ENCODE data around the gene C19orf18.

The C19orf18 gene

DNA sequence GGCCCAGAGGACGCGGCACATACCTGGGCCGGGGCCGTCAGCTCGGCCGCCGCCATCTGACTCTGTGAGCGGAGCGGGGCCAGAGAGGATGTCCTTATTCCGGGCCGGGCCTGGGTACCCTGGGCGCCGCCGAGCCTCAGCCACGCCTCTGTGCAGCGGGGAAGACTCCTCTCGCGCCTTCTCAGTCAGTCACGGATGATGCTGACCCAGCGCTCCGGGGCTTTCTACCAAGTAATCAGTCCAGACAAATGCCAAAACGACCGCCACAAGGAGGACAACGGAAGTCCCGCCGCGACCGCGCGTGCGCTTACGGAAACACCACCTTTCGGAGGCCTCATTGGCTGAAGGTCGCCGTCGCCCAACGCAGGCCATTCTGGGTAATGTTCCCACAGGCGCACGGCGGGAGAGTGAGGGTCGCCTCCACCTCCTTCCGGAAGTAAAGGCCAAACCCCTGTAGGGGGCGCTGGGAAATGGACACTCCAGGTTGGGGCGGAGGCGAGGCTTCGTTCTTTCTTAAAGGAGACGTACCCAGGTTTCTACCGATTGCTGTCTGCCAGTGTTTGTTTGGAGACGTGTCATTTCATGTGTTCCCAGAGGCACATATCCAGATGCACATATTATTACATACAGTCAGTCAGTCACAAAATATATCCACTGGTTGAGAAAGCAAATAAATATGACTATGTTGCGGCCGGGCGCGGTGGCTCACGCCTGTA lies 26.8 kb downstream of the C19orf18 start, which contains the start of gene ZNF256:
Gene ZNF256 (minus strand): TSS at position 288 of the 716 bp plus-strand sequence. CDS start 232 bp downstream, at position 56.
- peak; percentile 95 for DNase-seq (ENCODE audit: low read depth)

DNA sequence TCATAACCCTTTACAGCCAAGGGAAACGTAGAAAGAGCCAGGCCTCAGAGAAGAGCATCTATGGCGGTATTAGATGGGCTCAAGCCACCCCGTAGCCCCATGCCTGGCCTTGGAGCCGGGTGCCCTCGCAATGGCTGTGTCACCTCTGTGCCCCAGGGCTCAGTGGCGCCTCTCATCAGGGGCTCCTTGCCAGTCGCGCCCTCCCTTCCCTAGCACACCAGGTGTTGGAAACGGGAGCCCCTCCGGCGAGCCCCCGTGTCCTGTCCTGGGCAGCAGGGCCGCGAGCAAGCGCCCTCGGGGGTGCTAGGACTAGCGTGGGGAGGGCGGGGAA lies 27.3 kb downstream of the C19orf18 start:
- no peak for DNase-seq (ENCODE audit: low read depth)

DNA sequence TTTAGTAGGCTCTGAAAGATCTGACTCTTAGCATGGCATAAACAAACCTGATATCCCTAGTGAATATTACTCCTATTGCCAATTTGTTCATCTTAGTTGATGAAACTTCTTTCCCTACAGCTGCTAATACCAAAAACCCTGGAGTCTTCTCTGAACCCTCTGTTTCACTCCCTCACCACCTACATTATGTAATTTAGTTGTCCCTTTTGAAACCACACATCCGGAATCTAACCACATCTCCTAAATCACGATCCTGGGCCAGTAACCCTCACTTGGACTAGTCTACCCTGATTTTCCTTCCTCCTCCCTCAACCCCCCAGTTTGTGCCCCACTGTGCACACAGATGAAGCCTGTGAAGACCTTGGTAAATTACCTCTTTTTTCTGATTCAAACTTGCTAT lies 28.0 kb downstream of the C19orf18 start:
- DNase-seq (ENCODE audit: low read depth) = no peak

DNA sequence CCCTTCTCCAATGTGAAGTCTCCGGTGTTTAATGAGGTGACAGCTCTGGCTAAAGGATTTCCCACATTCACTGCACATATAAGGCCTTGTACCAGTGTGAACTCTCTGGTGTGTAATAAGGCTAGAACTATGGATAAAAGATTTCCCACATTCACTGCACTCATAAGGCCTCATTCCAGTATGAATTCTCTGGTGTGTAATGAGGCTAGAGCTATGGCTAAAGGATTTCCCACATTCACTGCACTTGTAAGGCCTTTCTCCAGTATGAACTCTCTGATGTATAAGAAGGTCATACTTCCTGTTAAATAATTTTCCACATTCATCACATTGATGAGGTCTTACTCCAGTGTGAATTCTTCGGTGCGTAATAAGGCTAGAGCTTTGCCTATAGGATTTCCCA lies 32.7 kb downstream of the C19orf18 start:
- no peak for DNase-seq (ENCODE audit: low read depth)

DNA sequence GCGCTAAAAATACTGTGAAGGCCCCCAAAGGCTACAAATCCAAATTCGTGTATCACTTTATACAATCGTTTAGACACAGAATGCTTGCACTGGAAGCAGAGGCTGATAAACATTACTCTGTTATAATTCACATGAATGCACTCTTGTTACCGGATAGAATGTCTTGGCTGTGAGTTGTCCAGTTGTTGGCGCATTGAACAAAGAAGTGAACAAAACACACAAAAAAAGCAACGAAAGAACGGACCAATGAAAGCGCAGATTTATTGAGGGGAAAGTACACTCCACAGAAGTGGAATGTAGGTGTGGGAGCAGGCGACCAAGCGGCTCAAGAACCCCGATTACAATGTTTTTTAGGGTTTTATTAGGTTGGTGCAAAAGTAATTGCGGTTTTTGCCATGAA lies 38.6 kb downstream of the C19orf18 start:
- no peak for DNase-seq (ENCODE audit: low read depth)

DNA sequence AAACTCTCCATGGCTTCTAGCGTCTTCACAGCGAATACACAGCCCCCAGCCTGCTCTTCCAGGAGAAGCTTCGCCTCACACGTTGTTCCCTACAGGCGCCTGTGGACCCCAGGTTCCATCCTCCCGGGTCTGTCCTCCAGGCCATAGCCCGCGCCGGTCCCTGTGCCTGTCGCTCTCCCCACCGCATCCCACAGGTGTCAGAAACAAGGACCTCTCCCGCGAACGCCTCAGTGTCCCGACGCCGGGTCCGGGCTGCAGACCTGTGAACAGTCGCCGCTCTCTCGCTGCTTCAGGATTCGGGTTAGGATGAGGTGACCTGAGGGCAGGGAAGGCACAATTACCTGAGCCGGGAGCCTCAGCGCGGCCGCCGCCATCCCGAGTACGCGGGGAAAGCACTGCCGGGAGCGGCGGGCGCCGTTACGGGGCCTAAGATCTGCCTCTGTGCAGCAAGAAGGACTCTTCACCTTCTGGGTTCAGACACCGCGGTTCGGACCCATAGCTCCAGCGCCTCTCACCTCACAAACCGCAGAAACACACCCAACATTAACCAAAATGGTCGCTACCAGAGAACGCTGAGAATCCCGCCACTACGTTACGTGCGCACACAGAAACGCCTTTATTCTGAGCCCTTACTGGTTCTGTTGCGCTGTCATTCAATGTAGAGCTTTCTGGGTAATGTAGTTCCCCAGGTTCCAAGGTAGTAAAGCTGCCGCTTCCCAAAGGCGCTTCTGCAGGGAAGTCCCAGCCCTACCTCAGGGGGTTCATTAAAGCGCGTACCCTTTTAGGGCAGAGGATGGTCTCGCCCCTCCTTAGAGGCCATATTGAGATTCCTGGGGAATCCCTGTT lies 39.3 kb downstream of the C19orf18 start, which contains the start of gene ZNF418:
Gene ZNF418 (minus strand): TSS at position 583 of the 846 bp plus-strand sequence. CDS start 1,580 bp downstream, outside the sequence.
- peak; percentile 76 for DNase-seq (ENCODE audit: low read depth)

GRCh38 chr19:57927587-57927986 lies 46.7 kb downstream of the C19orf18 start:
- DNase-seq (ENCODE audit: low read depth) = no peak

- DNase-seq (ENCODE audit: low read depth) = peak; percentile 92
Measured at GRCh38 chr19:57916168-57916995, 58.0 kb downstream of the C19orf18 start, which contains the start of gene ZNF417. Gene ZNF417, minus strand, starts transcription at chr19:57916592. Its CDS starts 181 bp downstream, at chr19:57916411.

DNA sequence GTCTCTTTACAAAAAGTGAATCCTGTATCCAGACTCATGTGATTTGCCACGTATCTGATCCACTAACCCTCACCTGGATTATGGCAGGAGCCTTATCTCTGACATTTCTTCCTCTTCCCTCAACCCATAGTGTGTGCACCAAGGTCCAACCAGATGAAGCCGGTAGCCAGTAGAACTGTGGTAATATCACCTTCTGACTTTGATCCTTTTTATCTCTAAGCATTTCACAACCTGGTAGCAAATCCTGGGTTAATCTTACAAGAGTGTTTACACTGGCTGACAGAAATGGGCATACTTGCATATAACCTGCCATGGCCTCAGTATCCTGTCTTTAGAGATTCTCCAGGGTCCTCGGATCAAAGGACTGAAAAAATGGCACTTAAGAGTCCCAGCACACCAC lies 59.8 kb downstream of the C19orf18 start:
- DNase-seq (ENCODE audit: low read depth) = no peak
